Kidney glomerular epithelial cell (primary cell): Measurements from ENCODE around the gene ACAD10.
"Not testable (repeated sequence)": the region's sequence is repeated elsewhere in the genome, so short reads cannot be mapped to it uniquely, and the experiment has no call there.

Experiments used
- DNase-seq: peaks from one replicate; lab custom pipeline; 2025; lab: John Stamatoyannopoulos, UW

The ACAD10 gene

DNA sequence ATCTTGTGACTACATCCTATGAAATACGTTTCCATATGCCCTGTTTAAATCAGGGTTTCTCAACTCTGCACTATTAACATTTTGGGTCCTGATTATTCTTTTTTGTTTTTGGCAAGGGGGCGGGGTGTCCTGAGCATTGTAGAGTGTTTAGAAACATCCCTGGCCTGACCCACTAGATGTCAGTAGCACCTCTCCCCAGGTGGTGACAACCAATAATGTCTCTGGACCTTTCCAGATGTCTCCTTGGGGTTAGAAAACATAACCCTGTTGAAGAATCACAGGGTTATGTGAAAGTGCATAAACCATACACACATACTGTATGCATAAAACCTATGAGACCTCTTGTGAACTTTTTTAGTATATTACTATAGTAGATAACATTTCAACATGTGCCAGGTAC is 1.4 kb downstream of the ACAD10 start:
- no peak for DNase-seq

DNA sequence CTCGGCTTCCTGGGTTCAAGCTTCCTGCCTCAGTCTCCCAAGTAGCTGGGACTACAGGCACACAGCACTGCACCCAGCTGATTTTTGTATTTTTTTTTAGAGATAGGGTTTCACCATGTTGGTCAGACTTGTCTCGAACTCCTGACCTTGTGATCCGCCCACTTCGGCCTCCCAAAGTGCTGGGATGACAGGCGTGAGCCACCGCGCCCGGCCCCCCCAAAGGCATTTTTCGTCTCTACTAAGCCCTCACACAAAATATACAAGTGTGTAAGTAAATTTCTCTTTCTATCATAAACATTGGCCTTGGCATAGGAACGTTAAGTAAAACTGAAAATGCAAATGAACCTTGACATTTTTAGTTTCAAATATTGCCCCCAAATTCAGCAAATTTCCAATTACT is 2.1 kb downstream of the ACAD10 start:
- no peak for DNase-seq

DNA sequence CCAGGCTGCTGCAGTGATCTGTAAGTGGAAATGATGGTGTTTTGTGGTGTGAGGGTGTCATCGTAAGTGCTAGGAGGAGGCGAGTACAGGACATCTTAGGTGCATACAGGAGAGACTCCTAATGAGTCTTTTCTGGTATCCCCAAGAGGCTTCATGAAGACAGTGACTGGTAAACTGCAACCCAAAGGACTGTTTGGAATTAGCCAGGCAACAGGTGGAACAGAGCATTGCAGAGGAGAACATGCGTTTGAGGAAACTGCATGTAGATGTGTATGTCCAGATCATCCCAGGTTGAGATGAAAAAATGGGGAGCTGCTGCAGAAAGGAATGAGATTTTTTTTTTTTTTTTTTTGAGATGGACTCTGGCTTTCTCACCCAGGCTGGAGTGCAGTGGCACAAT is 5.4 kb downstream of the ACAD10 start:
- DNase-seq, result no peak

DNA sequence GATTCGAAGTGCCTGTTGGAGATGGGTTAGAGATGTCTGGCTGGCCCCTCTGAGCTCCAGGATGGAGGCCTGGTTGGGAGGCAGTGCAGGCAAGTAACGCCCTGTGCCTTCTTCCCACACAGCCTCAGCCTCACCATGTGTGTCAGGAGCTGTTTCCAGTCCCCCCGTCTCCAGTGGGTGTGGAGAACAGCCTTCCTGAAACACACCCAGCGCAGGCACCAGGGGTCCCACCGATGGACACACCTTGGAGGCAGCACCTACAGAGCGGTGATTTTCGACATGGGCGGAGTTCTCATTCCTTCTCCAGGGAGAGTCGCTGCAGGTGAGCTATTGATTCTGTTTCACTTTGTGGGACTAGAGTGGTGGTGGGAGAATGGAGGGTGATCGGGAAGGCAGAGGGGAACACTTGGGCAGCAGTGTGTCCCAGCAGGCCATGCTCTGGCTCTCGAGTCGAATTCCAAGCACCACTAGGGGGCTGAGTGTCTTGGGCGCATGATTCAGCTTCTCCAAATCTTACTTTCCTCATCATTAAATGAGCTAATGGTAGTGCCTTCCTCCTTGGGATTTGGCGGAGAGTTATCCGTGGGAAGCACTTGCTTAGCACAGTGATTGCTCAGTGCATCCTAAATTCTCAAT is 6.8 kb downstream of the ACAD10 start:
- no peak for DNase-seq

DNA sequence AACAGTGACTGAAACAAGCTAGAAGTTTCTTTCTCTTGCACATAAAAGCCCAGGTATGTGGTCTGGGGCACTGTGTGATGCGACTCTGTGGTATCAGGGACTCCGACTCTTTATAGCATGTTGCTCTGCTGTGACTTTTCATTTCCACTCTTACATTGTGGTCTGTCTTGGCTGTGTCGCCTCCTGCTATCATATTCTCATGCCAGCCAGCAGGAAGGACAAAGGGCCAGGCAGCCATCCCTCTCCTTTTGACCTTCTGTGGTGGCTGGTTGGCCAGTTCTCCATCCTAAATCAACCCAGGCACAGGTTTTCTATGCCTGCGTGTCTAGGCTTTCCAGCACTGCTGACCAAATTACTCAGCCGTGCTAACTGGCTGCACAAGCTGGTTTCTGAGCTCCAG is 8.0 kb downstream of the ACAD10 start:
- no peak for DNase-seq

DNA sequence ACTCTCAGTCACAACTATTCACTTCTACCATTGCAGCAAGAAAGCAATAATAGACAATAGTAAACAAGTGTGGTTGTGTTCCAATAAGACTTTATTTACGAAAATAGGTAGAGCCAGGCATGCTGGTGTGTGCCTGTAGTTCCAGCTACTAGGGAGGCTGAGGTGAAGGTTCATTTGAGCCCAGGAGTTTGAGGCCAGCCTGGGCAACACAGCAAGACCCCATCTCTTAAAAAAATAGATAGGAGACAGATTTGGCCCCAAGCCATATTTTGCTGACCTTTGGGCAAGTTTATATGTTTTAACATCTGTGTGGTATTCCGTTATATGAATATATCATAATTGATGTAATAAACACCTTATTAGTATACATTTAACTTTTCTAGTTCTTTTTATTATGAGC is 14.1 kb downstream of the ACAD10 start:
- no peak for DNase-seq

DNA sequence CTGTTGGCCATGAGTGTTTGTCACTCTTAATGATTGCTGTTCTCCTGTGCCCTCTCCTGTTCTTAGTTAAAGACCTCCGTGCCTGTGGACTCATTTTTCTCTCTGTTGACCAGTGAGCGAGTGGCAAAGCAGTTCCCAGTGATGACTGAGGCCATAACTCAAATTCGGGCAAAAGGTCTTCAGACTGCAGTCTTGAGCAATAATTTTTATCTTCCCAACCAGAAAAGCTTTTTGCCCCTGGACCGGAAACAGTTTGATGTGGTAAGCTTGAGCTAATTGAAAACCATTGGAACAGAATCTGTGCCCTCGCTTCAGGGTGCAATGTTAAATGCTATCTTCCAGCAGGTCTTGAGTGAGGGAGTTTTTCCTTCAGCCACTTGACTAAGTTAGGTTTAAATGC is 19.8 kb downstream of the ACAD10 start:
- no peak for DNase-seq

DNA sequence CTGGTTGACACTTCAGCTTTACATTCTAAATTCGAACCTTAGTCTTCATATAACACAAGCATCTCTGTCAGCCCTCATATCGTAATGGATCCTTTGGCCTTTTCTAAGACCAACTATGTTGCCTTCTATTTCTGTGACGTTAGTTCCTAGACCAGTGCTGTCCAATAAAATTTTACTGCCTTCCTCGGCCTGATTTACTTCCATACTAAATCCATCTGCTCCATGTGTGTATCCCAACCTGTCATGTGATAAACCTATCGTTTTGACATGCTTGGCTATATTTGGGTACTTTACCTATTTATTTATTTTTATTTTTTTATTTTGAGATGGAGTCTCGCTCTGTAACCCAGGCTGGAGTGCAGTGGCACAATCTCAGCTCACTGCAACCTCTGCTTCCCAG is 20.3 kb downstream of the ACAD10 start:
- no peak for DNase-seq

DNA sequence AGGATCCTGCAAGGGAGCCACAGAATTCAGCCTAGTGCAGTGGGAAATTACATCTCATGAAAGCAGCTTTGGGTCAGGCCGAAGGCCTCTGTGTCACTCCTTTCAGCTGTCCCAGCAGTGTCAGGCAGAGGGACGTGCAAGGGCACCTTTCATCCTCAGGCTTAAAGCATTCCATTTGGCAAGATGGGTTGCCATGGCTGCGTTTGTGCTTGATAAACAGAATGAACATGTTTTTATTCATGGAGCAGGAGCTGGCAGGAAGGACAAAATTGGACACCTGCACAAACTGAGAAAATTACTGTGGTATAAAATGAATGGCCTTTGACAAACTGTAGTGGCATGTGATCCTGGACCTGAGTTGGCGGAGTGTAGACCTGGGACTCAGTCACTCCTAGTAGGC is 29.4 kb downstream of the ACAD10 start:
- no peak for DNase-seq

DNA sequence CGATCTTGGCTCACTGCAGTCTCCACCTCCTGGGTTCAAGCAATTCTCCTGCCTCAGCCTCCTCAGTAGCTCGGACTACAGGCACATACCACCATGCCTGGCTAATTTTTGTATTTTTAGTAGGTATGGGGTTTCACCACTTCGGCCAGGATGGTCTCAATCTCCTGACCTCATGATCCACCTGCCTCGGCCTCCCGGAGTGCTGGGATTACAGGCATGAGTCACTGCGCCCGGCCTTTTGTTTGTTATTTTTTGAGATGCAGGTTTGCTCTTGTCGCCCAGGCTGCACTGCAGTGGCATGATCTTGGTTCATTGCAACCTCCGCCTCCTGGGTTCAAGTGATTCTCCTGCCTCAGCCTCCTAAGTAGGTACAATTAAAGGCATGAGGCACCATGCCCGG is 33.5 kb downstream of the ACAD10 start:
- DNase-seq, result not testable (repeated sequence)

DNA sequence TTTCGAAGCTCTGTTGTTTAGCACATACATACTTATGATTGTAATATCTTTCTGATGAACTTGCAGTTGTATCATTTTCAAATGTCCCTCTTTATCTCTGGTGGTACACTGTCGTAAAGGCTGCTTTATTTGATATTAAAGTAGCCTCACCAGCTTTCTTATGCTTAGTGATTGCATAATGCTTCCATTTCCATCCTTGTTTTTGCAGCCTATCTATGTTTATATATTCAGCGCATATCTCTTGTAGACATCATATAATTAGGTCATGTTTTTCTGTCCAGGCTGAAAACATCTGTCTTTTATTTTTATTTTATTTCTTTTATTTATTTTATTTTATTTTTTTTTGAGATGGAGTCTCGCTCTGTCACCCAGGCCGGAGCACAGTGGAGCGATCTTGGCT is 34.6 kb downstream of the ACAD10 start:
- DNase-seq, result no peak

DNA sequence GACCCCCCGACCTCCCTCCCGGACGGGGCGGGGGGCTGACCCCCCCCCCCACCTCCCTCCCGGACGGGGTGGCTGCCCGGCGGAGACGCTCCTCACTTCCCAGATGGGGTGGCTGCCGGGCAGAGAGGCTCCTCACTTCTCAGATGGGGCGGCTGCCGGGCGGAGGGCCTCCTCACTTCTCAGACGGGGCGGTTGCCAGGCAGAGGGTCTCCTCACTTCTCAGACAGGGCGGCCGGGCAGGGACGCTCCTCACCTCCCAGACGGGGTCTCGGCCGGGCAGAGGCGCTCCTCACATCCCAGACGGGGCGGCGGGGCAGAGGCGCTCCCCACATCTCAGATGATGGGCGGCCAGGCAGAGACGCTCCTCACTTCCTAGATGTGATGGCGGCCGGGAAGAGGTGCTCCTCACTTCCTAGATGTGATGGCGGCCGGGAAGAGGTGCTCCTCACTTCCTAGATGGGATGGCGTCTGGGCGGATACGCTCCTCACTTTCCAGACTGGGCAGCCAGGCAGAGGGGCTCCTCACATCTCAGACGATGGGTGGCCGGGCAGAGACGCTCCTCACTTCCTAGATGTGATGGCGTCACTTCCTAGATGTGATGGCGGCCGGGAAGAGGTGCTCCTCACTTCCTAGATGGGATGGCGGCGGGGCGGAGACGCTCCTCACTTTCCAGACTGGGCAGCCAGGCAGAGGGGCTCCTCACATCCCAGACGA is 38.0 kb downstream of the ACAD10 start:
- DNase-seq, result not testable (repeated sequence)

DNA sequence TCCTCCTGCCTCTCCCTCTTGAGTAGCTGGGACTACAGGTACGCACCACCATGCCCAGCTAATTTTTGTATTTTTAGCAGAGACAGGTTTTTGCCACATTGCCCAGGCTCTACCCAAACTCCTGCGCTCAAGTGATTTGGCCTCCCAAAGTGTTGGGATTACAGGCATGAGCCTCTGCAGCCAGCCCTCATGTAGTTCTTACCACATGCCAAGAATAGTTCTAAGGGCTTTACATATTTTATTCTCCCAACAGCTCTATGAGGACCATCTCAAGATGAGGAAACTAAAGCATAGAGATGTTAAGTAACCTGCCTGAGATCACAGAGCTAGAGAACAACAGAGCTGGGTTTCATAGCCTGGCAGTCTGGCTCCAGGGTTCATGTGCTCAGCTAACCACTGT is 42.9 kb downstream of the ACAD10 start:
- no peak for DNase-seq

DNA sequence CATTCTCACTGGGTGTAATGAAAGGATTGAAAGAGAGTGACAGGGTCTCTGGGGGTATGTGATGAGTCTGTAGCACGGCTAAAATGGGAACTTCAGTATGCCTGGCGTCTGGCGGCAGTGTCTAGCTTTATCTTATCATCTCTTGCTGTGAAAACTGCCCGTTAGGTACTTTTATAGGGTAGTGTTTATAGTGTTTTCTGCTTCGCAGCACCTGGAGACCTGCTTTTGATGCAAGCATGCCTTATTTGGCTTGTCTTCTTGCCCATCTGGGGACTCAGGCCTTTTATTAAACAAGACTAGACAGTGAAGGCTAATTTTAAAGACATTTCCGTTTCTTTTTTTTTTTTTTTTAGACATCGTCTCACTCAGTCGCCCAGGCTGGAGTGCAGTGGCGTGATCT is 44.6 kb downstream of the ACAD10 start:
- DNase-seq, result no peak

DNA sequence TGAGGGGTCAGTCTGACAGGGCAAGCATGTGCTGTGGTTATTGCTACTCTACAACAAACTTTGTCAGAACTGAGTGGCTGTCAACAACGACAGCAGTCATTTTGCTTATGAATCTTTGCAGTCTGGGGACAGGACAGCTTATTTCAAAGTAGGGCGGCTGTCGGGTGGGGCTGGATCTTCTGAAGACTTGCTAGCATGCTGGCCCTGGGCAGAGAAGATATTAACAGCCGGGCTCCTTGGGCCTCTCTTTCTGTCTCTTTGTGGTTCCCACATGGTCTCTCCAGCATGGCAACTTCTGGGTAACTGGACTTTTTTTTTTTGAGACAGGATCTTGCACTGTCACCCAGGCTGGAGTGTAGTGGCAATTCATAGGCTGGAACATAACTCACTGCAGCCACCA is 46.9 kb downstream of the ACAD10 start:
- no peak for DNase-seq

DNA sequence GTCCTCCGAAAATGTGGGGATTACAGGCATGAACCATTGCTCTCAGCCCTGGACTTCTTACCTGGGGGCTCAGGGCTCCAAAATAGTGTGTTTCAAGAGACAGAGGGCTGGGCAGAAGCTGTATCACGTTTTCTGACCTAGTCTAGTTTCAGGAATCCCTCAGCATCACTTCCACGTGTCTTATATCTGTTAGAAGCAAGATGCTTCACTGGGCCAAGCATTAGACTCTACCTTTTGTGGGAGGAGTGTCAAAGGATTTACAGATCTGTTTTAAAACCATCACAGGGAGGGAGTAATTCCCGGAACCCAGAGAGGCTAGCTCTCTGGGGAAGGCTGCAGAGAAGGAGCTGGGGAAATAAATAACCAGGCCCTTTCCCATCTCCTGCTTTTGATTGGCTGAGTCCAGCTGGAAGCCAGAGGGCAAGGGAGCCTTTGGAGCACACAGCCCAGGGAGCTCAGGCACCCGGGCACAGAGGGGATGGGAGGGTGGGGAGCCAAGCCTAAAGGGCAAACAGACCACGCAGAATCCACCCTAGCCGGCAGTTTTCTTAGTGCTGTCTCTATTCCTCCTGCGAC is 47.6 kb downstream of the ACAD10 start:
- DNase-seq, result no peak

DNA sequence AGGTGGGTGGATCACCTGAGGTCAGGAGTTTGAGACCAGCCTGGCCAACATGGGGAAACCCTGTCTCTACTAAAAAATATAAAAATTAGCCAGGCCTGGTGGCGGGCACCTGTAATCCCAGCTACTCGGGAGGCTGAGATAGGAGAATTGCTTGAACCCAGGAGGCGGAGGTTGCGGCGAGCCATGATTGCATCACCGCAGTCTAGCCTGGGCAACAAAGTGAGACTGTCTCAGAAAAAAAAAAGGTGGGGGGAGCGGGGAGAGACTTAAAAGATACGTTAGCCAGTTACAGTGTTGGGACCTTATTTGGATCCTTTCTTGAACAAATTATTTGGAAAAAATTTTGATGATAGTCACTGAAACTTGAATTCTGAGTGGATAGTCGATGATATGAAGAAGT is 53.7 kb downstream of the ACAD10 start:
- DNase-seq, result not testable (repeated sequence)

DNA sequence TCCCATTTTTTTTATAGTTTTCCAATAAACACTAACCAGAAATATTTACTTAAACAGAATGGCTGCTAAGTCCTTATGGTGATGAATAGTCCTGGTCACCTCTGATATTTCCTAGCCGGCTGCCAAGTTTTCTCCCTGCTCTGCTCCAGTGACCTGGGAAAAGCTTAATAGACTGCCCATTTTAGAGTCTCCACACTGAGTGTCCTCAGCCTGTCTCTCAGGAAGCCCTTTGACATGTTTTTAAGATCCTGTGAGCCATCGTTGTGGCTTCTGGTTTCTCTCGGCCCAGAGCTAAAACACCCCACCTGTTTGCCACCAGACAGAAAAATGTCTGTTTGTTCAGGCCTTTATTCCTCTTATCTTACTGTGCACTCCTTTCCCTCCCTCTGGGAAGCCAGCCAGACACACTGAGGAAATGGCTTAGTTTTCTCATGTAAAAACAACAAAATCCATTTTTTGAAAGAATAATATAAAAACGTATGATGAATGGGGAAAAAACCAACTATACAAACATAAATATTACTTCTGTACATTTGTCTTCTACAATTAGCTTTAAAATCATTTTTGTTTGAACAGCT is 55.5 kb downstream of the ACAD10 start:
- DNase-seq, result peak; percentile 47

DNA sequence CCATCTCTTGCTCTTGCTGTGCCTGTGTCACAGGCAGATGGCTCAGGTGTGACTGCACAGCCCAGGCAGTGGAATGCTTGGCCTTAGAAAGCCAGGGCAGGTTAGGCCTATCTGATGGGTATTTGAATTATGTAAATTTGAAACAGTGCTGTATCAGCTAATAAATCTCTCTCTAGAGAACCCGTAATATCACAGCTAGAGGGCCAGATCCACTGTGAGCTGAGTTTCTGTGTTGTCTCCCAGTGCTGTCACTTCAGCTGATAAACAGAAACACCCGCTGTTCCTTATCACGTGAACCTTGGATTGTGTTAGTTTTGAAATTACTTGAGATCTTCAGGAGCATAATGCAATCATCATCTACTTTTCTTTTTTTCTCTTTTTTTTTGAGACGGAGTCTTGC is 59.4 kb downstream of the ACAD10 start:
- DNase-seq, result no peak

DNA sequence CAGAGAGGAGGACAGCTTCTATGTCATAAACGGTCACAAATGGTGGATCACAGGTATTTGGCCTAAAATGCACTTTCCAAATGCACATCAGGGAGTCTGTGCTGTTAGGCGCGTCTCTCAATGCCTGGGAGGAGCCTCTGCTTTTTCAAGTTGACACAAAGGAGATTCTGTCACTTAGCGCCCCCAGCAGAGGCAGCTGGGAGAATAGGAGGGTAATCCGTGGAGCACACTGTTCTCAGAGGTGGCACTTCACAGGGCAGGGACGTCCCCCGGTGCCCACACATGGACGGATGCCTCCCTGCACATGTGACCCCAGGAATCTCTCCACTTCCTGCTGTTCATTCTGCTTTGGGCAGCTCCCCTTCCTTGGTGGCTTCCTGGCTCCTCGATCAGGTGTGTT is 61.5 kb downstream of the ACAD10 start:
- DNase-seq, result no peak

DNA sequence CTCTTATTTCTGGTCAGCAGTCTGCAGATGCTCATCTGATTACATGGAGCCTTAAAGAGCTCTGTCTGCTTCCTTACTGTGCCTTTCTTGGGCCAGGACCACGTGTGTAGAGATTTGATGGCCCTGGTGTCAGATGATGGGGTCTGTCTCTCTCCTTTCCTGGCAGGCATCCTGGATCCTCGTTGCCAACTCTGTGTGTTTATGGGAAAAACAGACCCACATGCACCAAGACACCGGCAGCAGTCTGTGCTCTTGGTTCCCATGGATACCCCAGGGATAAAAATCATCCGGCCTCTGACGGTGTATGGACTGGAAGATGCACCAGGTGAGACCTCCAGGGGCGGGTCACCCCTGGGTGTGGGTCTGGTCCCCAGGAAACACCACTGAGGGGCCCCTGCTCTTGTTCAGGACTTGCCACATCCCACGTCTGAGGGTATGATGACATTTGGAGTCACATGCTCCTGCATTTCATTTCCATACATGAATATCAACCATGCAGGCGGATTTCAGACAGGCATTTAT is 62.4 kb downstream of the ACAD10 start:
- no peak for DNase-seq

DNA sequence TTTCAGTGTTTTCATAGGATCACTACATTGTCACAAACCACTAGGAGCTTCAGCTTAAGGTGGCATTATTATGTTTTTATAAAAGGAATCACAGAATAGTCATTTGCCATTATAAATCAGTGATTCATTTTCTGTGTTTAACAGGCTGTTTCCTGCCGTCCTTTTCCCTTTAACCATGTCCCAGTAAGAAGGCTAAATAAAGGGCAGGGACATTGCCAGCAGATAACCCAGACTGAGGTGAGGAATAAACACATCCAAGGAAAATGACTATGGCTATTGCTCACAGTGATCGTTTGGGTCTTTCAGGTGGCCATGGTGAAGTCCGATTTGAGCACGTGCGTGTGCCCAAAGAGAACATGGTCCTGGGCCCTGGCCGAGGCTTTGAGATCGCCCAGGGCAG is 63.0 kb downstream of the ACAD10 start:
- DNase-seq, result no peak

DNA sequence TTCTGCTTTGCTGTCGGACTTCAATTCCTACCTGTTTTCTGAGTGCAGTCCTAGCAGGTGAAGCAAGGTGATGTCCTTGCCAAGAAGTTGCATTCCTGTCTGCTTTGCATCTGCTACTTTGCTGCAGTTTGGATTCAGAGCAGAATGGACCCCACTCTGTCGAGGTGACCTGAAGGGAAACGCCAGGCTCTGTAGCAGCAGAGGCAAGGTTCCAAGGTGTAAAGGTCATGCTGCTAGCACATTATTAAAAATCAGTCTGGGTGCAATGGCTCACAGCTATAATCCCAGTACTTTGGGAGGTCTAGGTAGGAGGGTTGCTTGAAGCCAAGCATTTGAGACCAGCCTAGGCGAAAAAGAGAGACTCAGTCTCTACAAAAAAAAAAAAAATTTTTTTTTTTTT is 63.5 kb downstream of the ACAD10 start:
- no peak for DNase-seq
